Measurements from ENCODE around the gene RLF.

GRCh38 chr1:40255231-40255630 is 94.0 kb downstream of the RLF start:
- TF ChIP-seq POLR2AphosphoS5 (IDR thresholded peaks at IDR 0.05; ENCODE audit: low read depth, low read length) (no peak), POLR2A (IDR thresholded peaks at IDR 0.05; ENCODE audit: low read depth, low read length) (no peak)

All from GM12892 (cell line).